Colonic mucosa (tissue), 4 donors: ENCODE results near the gene ANKRD29. TPM values are rescaled to one million over a fixed set of nuclear protein-coding genes. Genes with fewer than 3 reads are reported as not detected.

ENCODE experiments used
- DNase-seq: peaks from one replicate; pipeline ENCODE4 v3.0.0-alpha.2; 2020
- H3K27ac ChIP-seq: fragments of 200-600 bp; one replicate; pipeline ENCODE4 v1.8.0; 2021
- H3K27me3 ChIP-seq: fragments of 200-600 bp; one replicate; pipeline ENCODE4 v1.8.0; 2021
- H3K36me3 ChIP-seq: fragments of 200-600 bp; one replicate; pipeline ENCODE4 v1.8.0; 2021
- H3K4me1 ChIP-seq: fragments of 200-600 bp; one replicate; pipeline ENCODE4 v1.8.0; 2021; ENCODE audit warnings: mild to moderate bottlenecking
- H3K4me3 ChIP-seq: fragments of 200-600 bp; one replicate; pipeline ENCODE4 v1.8.0; 2021
- H3K9ac ChIP-seq, 2 donors: one replicate each; pipeline ENCODE4 v1.7.0; 2013; ENCODE audit warnings: control low read depth in 2 of 2, low read depth in 2 of 2, low read length in 2 of 2
- H3K9me3 ChIP-seq: fragments of 200-600 bp; one replicate; pipeline ENCODE4 v1.8.0; 2021
- CTCF ChIP-seq: fragments of 200-600 bp; IDR thresholded peaks from one replicate; pipeline ENCODE4 v1.8.0; 2022; ENCODE audit warnings: antibody characterized with exemption, mild to moderate bottlenecking
- intact Hi-C: fragments of 100-400 bp; cut with DNase I; formaldehyde crosslinking; loops from one replicate; pipeline ENCODE4 v1.14.1; 2022
- total RNA-seq, 2 donors: library from RNA; stranded (reverse); fragmentation: NEBNext Ultra II Directional in 1 of 2; extraction: Animal tissue kit (Norgen Biotek cat#: 25700) in 1 of 2; gene quantifications; one replicate each; pipeline ENCODE4 v1.2.1, GENCODE V29; 2021
- donor health status: healthy.
- donor health status: DM: no; HTN: no; CAD: no.
- donor health status: DM: no; HTN: no; CAD: no.

ANKRD29 gene
- total RNA-seq, 2 donors from 2014 or later = 1.0 to 1.1 TPM

GRCh38 chr18:23585007-23585871 lies 77.5 kb downstream of the ANKRD29 start:
- no peaks in the 10 kb centered on the region for H3K36me3 ChIP-seq
- no peaks in the 10 kb centered on the region for H3K27me3 ChIP-seq
- peak overlapping the region; percentile 100 for H3K27ac ChIP-seq
- peak overlapping the region; percentile 82 to 90 for H3K9ac ChIP-seq
- intact Hi-C loops = no loop called here
- TF ChIP-seq CTCF = no peak
- peak overlapping the region; percentile 94 for H3K4me3 ChIP-seq
- no peaks in the 10 kb centered on the region for H3K9me3 ChIP-seq
- DNase-seq = peak; percentile 40
- H3K4me1 ChIP-seq = peaks cover 5% of the 10 kb centered on the region

DNA sequence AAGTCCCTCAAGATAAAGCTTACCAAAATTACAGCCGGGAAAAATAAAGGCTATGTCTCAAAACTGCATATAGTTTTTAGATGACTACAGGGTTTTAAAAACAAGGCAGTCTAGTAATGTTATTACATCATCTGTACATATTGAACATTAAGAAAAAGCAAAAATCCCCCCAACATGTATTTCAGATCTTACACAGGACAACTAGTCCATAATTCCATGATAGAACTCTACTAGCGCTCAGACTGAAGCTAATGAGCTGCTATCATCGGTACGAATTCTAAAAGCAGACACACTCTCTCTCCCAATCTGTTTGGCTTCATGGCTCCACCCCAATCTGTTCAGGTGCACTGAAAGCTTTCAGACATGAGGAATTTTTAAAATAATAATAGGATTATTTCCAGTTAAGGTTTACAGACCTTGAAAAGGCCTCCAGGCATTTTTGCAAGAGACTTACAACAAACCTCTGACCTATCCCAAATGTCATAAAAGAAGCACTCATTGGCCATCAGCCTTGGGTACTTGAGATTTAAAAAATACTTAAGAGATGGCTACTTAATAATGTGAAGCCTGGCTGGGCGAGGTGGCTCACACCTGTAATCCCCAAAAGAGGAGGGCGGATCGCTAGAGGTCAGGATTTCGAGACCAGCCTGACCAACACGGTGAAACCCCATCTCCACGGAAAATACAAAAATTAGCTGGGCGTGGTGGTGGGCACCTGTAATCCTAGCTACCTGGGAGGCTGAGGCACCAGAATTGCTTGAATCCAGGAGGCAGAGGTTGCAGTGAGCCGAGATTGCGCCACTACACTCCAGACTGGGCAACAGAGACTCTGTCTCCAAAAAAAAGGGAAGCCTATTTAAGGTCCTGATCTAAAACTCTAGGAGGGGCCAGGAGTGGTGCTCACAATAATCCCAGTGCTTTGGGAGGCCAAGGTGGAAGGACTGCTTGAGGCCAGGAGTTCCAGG lies 78.4 kb downstream of the ANKRD29 start:
- peak overlapping the region; percentile 100 for H3K27ac ChIP-seq
- peak overlapping the region; percentile 94 for H3K4me3 ChIP-seq
- H3K27me3 ChIP-seq = no peaks in the 10 kb centered on the region
- H3K9me3 ChIP-seq = no peaks in the 10 kb centered on the region
- no peaks in the 10 kb centered on the region for H3K36me3 ChIP-seq
- intact Hi-C loops = no loop called here
- no peak for TF ChIP-seq CTCF
- no peak for DNase-seq
- no peak overlapping the region for H3K9ac ChIP-seq
- H3K4me1 ChIP-seq = peaks cover 5% of the 10 kb centered on the region

DNA sequence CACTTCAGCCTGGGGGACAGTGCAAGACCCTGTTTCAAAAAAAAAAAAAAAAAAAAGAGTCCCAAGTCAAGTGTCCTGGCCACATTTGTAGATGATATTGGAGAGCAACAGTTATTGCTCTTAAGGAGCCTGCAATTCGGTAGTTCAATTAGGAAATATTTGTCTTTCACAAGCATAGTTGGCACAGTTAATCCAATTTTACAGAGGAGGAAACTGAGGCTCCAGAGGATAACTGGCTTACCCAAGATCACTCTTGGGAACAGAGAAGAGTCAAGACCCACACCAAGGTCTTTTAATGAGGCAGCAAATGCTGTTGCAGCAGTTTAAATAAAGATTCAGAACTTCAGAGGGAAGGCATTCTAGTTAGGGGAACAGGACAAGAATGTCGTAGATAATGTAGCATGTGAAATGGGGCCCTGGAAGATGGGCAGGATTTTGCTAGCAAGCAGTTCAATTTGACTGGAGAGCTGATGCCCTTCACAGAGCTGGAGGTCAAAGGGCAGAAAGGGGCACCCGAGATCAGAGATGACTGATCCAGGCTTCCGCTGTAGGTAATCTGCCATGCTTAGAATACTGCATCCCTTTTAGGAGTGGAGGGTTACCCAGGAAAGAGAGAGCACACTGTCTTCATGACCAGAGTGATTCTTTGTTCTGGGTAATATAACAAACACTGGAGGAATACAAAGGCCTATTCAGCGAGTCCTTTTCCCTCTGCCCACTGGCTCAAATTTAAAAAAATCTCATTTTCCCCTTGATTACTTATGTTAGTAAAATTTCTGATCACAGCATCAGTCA lies 79.4 kb downstream of the ANKRD29 start:
- no peaks in the 10 kb centered on the region for H3K36me3 ChIP-seq
- no peaks in the 10 kb centered on the region for H3K27me3 ChIP-seq
- intact Hi-C loops = no loop called here
- no peak for TF ChIP-seq CTCF
- H3K9ac ChIP-seq = no peak overlapping the region
- H3K27ac ChIP-seq = no peak overlapping the region
- no peak overlapping the region for H3K4me3 ChIP-seq
- peaks cover 5% of the 10 kb centered on the region for H3K4me1 ChIP-seq
- H3K9me3 ChIP-seq = no peaks in the 10 kb centered on the region
- DNase-seq = no peak

GRCh38 chr18:23580677-23581367 lies 81.9 kb downstream of the ANKRD29 start:
- H3K4me3 ChIP-seq = no peak overlapping the region
- no peaks in the 10 kb centered on the region for H3K36me3 ChIP-seq
- peak; percentile 64 for DNase-seq
- no peak overlapping the region for H3K9ac ChIP-seq
- H3K4me1 ChIP-seq = peaks cover 5% of the 10 kb centered on the region
- no peaks in the 10 kb centered on the region for H3K9me3 ChIP-seq
- no peak overlapping the region for H3K27ac ChIP-seq
- intact Hi-C loops = no loop called here
- no peak for TF ChIP-seq CTCF
- no peaks in the 10 kb centered on the region for H3K27me3 ChIP-seq
